ENCODE results near the gene SMPX. TPM values are rescaled to one million over a fixed set of nuclear protein-coding genes. Genes with fewer than 3 reads are reported as not detected.

Gene SMPX
- total RNA-seq, 1 experiment from 2014 or later: 2.0 TPM

DNA sequence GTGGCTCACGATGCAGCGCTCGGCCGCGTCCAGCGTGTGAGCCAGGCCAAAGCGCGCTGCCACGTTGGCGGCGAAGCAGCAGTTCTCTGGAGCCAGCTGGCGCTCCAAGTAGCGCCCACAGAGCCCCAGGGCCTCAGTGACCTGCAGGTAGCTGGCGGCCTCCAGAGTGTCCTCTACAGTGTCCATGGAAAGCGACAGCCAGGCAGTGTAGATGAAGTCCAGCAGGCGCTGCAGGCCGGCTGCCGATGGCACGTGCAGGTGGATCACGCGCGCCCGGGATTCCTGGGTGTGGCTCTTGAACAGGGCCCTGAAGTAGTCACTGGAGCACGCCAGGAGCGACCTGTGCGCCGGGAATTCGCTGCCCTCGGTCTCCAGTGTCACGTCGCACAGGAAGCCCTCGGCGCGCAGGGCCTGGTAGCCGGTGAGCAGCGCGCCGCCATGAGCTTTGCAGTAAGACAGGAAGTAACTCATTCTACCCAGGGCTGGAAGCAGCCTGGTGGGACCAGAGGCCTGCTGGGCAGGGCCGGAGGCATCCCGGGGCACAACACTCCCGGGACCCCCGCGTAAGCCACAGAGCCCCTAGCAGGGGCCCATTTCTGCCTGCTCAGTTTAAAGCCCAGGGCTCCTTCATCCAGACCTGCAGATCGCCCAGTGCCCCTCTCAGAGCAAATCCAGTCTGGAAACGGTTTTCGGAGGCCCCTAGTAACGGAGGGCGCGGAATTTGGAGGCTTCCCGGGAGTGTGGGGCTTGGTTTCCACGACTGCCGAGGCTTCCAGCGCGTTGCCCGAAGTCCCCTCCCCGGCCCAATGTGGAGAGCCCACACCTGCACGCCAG, 100.4 kb downstream of the SMPX start:
- no peak for DNase-seq (ENCODE audit: low spot score)

DNA sequence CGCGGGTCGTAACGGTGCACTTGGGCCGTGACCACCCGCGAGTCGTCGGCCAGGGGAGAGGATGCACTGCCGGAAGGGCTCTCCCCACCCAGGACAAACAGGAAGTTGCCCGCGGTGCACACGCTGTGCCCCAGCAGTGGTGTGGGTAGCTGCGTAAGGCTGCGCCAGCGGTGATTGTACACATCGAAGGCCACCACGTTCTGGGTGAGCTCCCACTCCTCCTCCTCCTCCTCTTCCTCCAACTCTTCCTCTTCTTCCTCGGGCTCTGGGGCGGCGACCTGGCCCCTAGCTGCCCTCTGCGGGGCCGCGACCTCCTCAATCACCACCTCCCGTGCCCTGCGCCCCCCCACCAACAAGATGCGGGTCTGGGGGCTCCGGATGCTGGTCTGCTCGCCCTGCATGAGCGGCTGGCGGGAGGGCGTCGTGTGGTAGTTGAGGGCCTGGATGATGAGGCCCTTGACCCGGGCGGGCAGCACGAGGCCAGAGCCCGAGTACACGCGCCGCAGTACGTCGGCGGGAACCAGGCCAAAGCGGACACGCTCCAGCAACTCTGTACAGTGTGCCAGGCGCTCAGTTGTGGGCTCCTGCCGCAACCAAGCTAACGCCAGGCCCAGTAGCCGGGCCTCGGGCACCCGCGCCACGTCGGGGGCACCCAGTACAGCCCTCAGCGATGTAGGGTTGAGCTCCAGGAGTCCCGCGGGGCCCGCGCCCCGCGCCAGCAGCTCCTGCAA, 101.2 kb downstream of the SMPX start:
- no peak for DNase-seq (ENCODE audit: low spot score)

Other genes with a start within 250 kb of the SMPX start
- gene KLHL34, start 99.8 kb downstream of the SMPX start, total RNA-seq (2014; rRNA removed; shearing (Covaris generic)): not detected in 2 replicates
- 7.6 and 7.8 TPM in 2 replicates for gene MBTPS2, start 81.5 kb upstream of the SMPX start, total RNA-seq (2014; rRNA removed; shearing (Covaris generic))
- gene YY2, start 97.9 kb upstream of the SMPX start, total RNA-seq (2014; rRNA removed; shearing (Covaris generic)): 2.1 and 2.4 TPM in 2 replicates
- 188 and 213 TPM in 2 replicates for gene SMS, start 182.6 kb upstream of the SMPX start, total RNA-seq (2014; rRNA removed; shearing (Covaris generic))

Measured in H4 (cell line).